CD4-positive, alpha-beta T cell (primary cell): ENCODE measurements around the gene TNRC6B. TPM values are rescaled to one million over a fixed set of nuclear protein-coding genes. Genes with fewer than 3 reads are reported as not detected.
A peak's percentile ranks its signal among the peaks of the same experiment; 100 is the strongest.

ENCODE experiments used
- ATAC-seq: fragments of 200-7000 bp; cut with Tn5 transposase; one replicate; pipeline ENCODE4 v1.10.0; 2022; ENCODE audit warnings: mild to moderate bottlenecking; ENCODE audit not compliant: poor library complexity
- CTCF ChIA-PET: fragments of 350-600 bp; sonication (Branson Sonifier 250); formaldehyde crosslinking; loops from one replicate; lab custom pipeline; 2021; ENCODE audit warnings: antibody characterized with exemption, inconsistent platforms; lab: Charles Lee
- POLR2A ChIA-PET: fragments of 350-600 bp; sonication (Branson Sonifier 250); formaldehyde crosslinking; loops from one replicate; lab custom pipeline; 2021; ENCODE audit warnings: antibody characterized with exemption, inconsistent platforms; lab: Charles Lee
- DNase-seq, 14 experiments: peaks; one replicate each; pipeline ENCODE4 v3.0.0-alpha.2; 2013 to 2020; ENCODE audit warnings: mixed read lengths in 2 of 14
- H3K27ac ChIP-seq, 2 donors: one replicate each; pipeline versions ENCODE4 v1.5.1 to v1.7.0; 2013; ENCODE audit warnings: low read length in 2 of 2, low read depth in 1 of 2, mild to moderate bottlenecking in 1 of 2
- H3K27me3 ChIP-seq, 2 experiments: 1 replicate in 1 of 2; 2 replicates in 1 of 2; pipeline versions ENCODE4 v1.6.1 to v1.7.0; 2013; ENCODE audit warnings: low read length in 2 of 2, control low read depth in 1 of 2, mild to moderate bottlenecking in 1 of 2, moderate library complexity in 1 of 2; ENCODE audit not compliant: insufficient read depth in 2 of 2, control insufficient read depth in 1 of 2
- H3K36me3 ChIP-seq: one replicate; pipeline ENCODE4 v1.6.1; 2013; ENCODE audit warnings: low read length, control low read depth; ENCODE audit not compliant: insufficient read depth
- H3K4me1 ChIP-seq: one replicate; pipeline ENCODE4 v1.6.1; 2013; ENCODE audit warnings: low read length, control low read depth; ENCODE audit not compliant: insufficient read depth
- H3K4me3 ChIP-seq: one replicate; pipeline ENCODE4 v1.5.1; 2013; ENCODE audit warnings: mild to moderate bottlenecking, low read length, moderate library complexity
- H3K9me3 ChIP-seq, 2 experiments: 1 replicate in 1 of 2; 2 replicates in 1 of 2; pipeline versions ENCODE4 v1.6.1 to v1.7.0; 2013; ENCODE audit warnings: low read length in 2 of 2, mild to moderate bottlenecking in 2 of 2, control low read depth in 1 of 2, moderate library complexity in 1 of 2; ENCODE audit not compliant: control insufficient read depth in 1 of 2, insufficient read depth in 1 of 2
- H3K27ac Mint-ChIP-seq: one replicate; pipeline ENCODE4 v1.8.0; 2020; ENCODE audit warnings: mixed read lengths
- H3K27me3 Mint-ChIP-seq: one replicate; pipeline ENCODE4 v1.8.0; 2021; ENCODE audit warnings: mixed read lengths
- H3K36me3 Mint-ChIP-seq: one replicate; pipeline ENCODE4 v1.8.0; 2021; ENCODE audit warnings: low read depth, mixed read lengths
- H3K4me1 Mint-ChIP-seq: one replicate; pipeline ENCODE4 v1.8.0; 2021; ENCODE audit warnings: low read depth, mixed read lengths
- H3K4me3 Mint-ChIP-seq: one replicate; pipeline ENCODE4 v1.8.0; 2020; ENCODE audit warnings: mild to moderate bottlenecking, mixed read lengths
- H3K9me3 Mint-ChIP-seq: one replicate; pipeline ENCODE4 v1.8.0; 2020; ENCODE audit warnings: mixed read lengths
- intact Hi-C, 2 experiments: fragments of 100-400 bp; cut with DNase I in 1 of 2; cut with micrococcal nuclease in 1 of 2; formaldehyde crosslinking; loops; one replicate each; pipeline versions ENCODE4 v1.15.1 to v1.9.0; 2023 to 2025; cut with DNase I, micrococcal nuclease
- total RNA-seq, 174 experiments: library from RNA in 2 of 174; stranded (reverse) in 2 of 174; gene quantifications; one replicate each; pipeline ENCODE4 v1.2.3 and lab custom pipeline; 2021 to 2026
- TF ChIP-seq, protein P1 (sequence below): fragments of 200-600 bp; IDR thresholded peaks from one replicate; pipeline ENCODE4 v1.8.0; 2022; ENCODE audit warnings: antibody characterized with exemption, mild to moderate bottlenecking

The TNRC6B gene
- total RNA-seq, 2 experiments from 2014 or later, result 110 to 111 TPM

DNA sequence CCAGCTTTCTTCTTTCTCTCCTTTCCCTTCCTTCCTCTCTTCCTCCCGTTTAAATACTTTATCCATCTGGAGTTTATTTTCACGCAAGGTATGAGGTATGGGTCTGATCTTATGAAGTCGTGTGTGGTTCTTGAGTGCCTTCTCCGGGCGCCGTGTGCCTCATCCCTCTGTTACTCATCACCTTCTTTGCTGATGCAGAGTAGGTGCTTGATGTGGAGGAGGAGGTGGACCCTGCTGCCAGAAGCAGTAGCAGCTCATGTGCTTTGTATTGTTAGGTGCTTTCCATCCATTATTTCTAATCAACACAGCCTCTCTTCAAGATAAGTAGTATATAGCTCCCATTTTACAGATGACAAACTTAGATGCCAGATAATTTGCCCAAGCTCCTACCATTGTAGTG, 47.0 kb downstream of the TNRC6B start:
- ATAC-seq, result peak; percentile 98
- Histone ChIP-seq H3K4me3 (no peak overlapping the region), H3K4me1 (peaks cover 56% of the 10 kb centered on the region), H3K36me3 (peaks cover 15% of the 10 kb centered on the region), H3K27me3 (no peaks in the 10 kb centered on the region), H3K27ac (no peak overlapping the region), H3K9me3 (no peaks in the 10 kb centered on the region)
- H3K4me3 Mint-ChIP-seq, result peak overlapping the region; percentile 69
- peak in 11 of 14 experiments; percentile 30 to 70 (median 53) for DNase-seq
- no peaks in the 10 kb centered on the region for H3K9me3 Mint-ChIP-seq
- ChIA-PET POLR2A (interaction anchor here (1.0 to 1.3 kb wide), 2 partner anchors 46 to 108 kb away, joined by 3 to 4 read pairs; no protein-coding TSS in a partner anchor), CTCF (interaction anchor here (1.2 to 3.2 kb wide), 5 partner anchors 9 to 131 kb away, joined by 3 to 10 read pairs (median 6); partner anchors contain the start of gene TNRC6B)
- peak overlapping the region; percentile 81 for H3K27ac Mint-ChIP-seq
- TF ChIP-seq, protein P1, sequence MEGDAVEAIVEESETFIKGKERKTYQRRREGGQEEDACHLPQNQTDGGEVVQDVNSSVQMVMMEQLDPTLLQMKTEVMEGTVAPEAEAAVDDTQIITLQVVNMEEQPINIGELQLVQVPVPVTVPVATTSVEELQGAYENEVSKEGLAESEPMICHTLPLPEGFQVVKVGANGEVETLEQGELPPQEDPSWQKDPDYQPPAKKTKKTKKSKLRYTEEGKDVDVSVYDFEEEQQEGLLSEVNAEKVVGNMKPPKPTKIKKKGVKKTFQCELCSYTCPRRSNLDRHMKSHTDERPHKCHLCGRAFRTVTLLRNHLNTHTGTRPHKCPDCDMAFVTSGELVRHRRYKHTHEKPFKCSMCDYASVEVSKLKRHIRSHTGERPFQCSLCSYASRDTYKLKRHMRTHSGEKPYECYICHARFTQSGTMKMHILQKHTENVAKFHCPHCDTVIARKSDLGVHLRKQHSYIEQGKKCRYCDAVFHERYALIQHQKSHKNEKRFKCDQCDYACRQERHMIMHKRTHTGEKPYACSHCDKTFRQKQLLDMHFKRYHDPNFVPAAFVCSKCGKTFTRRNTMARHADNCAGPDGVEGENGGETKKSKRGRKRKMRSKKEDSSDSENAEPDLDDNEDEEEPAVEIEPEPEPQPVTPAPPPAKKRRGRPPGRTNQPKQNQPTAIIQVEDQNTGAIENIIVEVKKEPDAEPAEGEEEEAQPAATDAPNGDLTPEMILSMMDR, result no peak
- H3K4me1 Mint-ChIP-seq, result peaks cover 66% of the 10 kb centered on the region
- intact Hi-C loops, result loop anchor here in 1 of 2 experiments (2.0 kb wide), 1 partner anchor 20 kb away; no protein-coding TSS in a partner anchor
- H3K27me3 Mint-ChIP-seq, result no peaks in the 10 kb centered on the region
- H3K36me3 Mint-ChIP-seq, result peaks cover 44% of the 10 kb centered on the region

DNA sequence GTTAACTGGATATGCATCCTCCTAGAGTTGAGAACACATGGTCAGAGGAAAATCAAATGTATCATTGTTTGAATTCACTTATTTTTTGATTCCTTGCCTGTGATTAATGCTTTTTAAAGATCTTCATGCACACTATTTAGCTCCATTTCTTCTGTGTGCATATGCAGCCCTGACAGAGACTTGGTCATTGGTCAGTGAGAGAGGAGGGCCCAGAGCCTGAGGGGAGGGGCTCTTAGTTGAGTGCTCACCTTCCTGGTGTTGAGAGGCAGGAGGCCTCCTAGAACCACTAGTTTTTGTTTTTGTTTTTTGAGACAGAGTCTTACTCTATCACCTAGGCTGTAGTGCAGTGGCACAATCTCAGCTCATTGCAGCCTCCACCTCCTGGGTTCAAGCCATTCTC, 48.9 kb downstream of the TNRC6B start:
- ChIA-PET POLR2A (interaction anchor here (1.1 kb wide), 1 partner anchor 182 kb away, joined by 3 read pairs; no protein-coding TSS in a partner anchor), CTCF (interaction anchor here (2.9 to 3.2 kb wide), 2 partner anchors 13 to 47 kb away, joined by 10 read pairs; partner anchors contain the start of gene TNRC6B)
- TF ChIP-seq, protein P1, result no peak
- Mint-ChIP-seq H3K4me3 (no peak overlapping the region), H3K27me3 (no peaks in the 10 kb centered on the region), H3K4me1 (peaks cover 50% of the 10 kb centered on the region), H3K27ac (peak overlapping the region; percentile 82), H3K36me3 (peaks cover 57% of the 10 kb centered on the region), H3K9me3 (no peaks in the 10 kb centered on the region)
- no peaks in the 10 kb centered on the region for H3K27me3 ChIP-seq
- H3K9me3 ChIP-seq, result no peaks in the 10 kb centered on the region
- H3K4me3 ChIP-seq, result no peak overlapping the region
- intact Hi-C loops, result no loop called here
- no peak for ATAC-seq
- DNase-seq, result no peak
- peaks cover 22% of the 10 kb centered on the region for H3K36me3 ChIP-seq
- no peak overlapping the region for H3K27ac ChIP-seq
- H3K4me1 ChIP-seq, result peaks cover 37% of the 10 kb centered on the region

- intact Hi-C loops, result no loop called here
- Mint-ChIP-seq H3K4me3 (no peak overlapping the region), H3K9me3 (no peaks in the 10 kb centered on the region), H3K4me1 (peaks cover 49% of the 10 kb centered on the region), H3K27ac (no peak overlapping the region), H3K27me3 (no peaks in the 10 kb centered on the region), H3K36me3 (peaks cover 78% of the 10 kb centered on the region)
- no peak for DNase-seq
- Histone ChIP-seq H3K27me3 (no peaks in the 10 kb centered on the region), H3K9me3 (no peaks in the 10 kb centered on the region), H3K36me3 (peaks cover 40% of the 10 kb centered on the region), H3K4me1 (peaks cover 8% of the 10 kb centered on the region), H3K27ac (no peak overlapping the region), H3K4me3 (no peak overlapping the region)
- ATAC-seq, result no peak
- POLR2A ChIA-PET, result no interaction called here
- CTCF ChIA-PET, result no interaction called here
- TF ChIP-seq, protein P1, result no peak
These were observed 54.0 kb downstream of the TNRC6B start for GRCh38 chr22:40231618-40232313.
